ENCODE results near the gene MDP1.

Gene MDP1

GRCh38 chr14:24215495-24216344 lies at the start of gene MDP1:
TSS of gene MDP1 (minus strand) at chr14:24216066. CDS start at chr14:24215955, 111 bp downstream.
- H3K27ac ChIP-seq, result peak within 1 kb of the TSS; percentile 86
- peak; percentile 79 for TF ChIP-seq CTCF (conservative IDR thresholded peaks at IDR 0.05)

GRCh38 chr14:24264298-24264697 lies 48.4 kb upstream of the MDP1 start:
- no peak for TF ChIP-seq CTCF (conservative IDR thresholded peaks at IDR 0.05)

GRCh38 chr14:24263848-24264247 lies 48.0 kb upstream of the MDP1 start:
- no peak overlapping the region for H3K27ac ChIP-seq
- no peak for TF ChIP-seq CTCF (conservative IDR thresholded peaks at IDR 0.05)

More at GRCh38 chr14:24264298-24264697, 48.4 kb upstream of the MDP1 start:
- no peak overlapping the region for H3K27ac ChIP-seq

- no peak for TF ChIP-seq CTCF (conservative IDR thresholded peaks at IDR 0.05)
Observed at GRCh38 chr14:24262821-24263733, 47.2 kb upstream of the MDP1 start, which contains the start of gene TGM1. TSS of gene TGM1 (minus strand) at chr14:24263177. CDS start at chr14:24262352, 825 bp downstream.

GRCh38 chr14:24261969-24262327 lies 46.1 kb upstream of the MDP1 start:
- no peak overlapping the region for H3K27ac ChIP-seq
- no peak for TF ChIP-seq CTCF (conservative IDR thresholded peaks at IDR 0.05)

More at GRCh38 chr14:24262821-24263733, 47.2 kb upstream of the MDP1 start, which contains the start of gene TGM1:
- no peak within 1 kb of the TSS for H3K27ac ChIP-seq

GRCh38 chr14:24261256-24261968 lies 45.5 kb upstream of the MDP1 start:
- no peak overlapping the region for H3K27ac ChIP-seq
- TF ChIP-seq CTCF (conservative IDR thresholded peaks at IDR 0.05), result no peak
